Adrenal gland (tissue), 12 donors: ENCODE data around the gene ACSM3. TPM values are rescaled to one million over a fixed set of nuclear protein-coding genes. Genes with fewer than 3 reads are reported as not detected.

ENCODE experiments used
- DNase-seq, 7 donors: peaks; one replicate each; pipeline ENCODE4 v3.0.0-alpha.2; 2019 to 2020
- H3K27ac ChIP-seq, 5 donors: fragments of 200-600 bp; sonication (generic) in 4 of 5; 1 replicate in 3 of 5; 2 replicates in 2 of 5; pipeline versions ENCODE4 v1.5.1 to v1.8.0; 2016 to 2020; ENCODE audit warnings: mild to moderate bottlenecking in 1 of 5
- H3K27me3 ChIP-seq: fragments of 200-600 bp; 2 replicates; pipeline ENCODE4 v1.8.0; 2021
- H3K36me3 ChIP-seq, 2 donors: fragments of 200-600 bp; replicated peaks in 1 of 2; 1 replicate in 1 of 2; 2 replicates in 1 of 2; pipeline versions ENCODE4 v1.5.1 to v1.8.0; 2018 to 2022
- H3K4me1 ChIP-seq, 2 donors: fragments of 200-600 bp; replicated peaks in 1 of 2; 1 replicate in 1 of 2; 2 replicates in 1 of 2; pipeline versions ENCODE4 v1.5.1 to v1.8.0; 2018 to 2021
- H3K4me3 ChIP-seq, 4 donors: fragments of 200-600 bp; sonication (generic) in 3 of 4; one replicate each; pipeline ENCODE4 v1.5.1; 2016 to 2018
- H3K9me3 ChIP-seq, 3 donors: fragments of 200-600 bp; sonication (generic) in 1 of 3; replicated peaks in 1 of 3; 1 replicate in 2 of 3; 2 replicates in 1 of 3; pipeline versions ENCODE4 v1.5.1 to v1.8.0; 2016 to 2021
- CTCF ChIP-seq, 6 experiments: fragments of 450-650 bp in 4 of 6; fragments of 200-600 bp in 2 of 6; sonication (generic) in 1 of 6; IDR thresholded peaks; 1 replicate in 5 of 6; 2 replicates in 1 of 6; pipeline versions ENCODE4 v1.5.1 to v1.8.0; 2016 to 2021; ENCODE audit warnings: antibody characterized with exemption in 6 of 6, mild to moderate bottlenecking in 2 of 6, moderate library complexity in 1 of 6
- POLR2A ChIP-seq, 2 donors: fragments of 450-650 bp; IDR thresholded peaks; one replicate each; pipeline ENCODE4 v1.6.1; 2017; ENCODE audit warnings: antibody characterized with exemption in 2 of 2, mild to moderate bottlenecking in 2 of 2, moderate library complexity in 1 of 2
- WGBS, 4 donors: extraction: QIAGEN DNeasy Blood & Tissue Kit in 2 of 4; methylation state at CpG; one replicate each; pipeline versions ENCODE4 v1.1.5 to v1.1.7; 2013 to 2017; 5-methylcytosine and 5-hydroxymethylcytosine counted together
- intact Hi-C, 2 donors: fragments of 100-400 bp; cut with DNase I; formaldehyde crosslinking; loops; one replicate each; pipeline versions ENCODE4 v1.14.1 to v1.15.0; 2022 to 2023
- polyA plus RNA-seq, 3 donors: library from polyadenylated mRNA; stranded (reverse); fragments of 200-250 nt in 2 of 3; fragments of 350-450 nt in 1 of 3; fragmentation: Illumina TruSeq in 1 of 3; extraction: RNeasy Lipid Tissue Mini Kit (QIAGEN cat#74804) in 1 of 3; gene quantifications; one replicate each; pipeline ENCODE4 v1.2.3, GENCODE V29; 2013 to 2014
- total RNA-seq, 9 donors: library from RNA; depleted of rRNA in 4 of 9; stranded (reverse); fragments of >200 nt in 4 of 9; fragments of 120-200 nt in 1 of 9; fragmentation: NEBNext Ultra II Directional in 1 of 9; extraction: Animal tissue kit (Norgen Biotek cat#: 25700) in 1 of 9; gene quantifications; one replicate each; pipeline versions ENCODE4 v1.1.0 to v1.2.4, GENCODE V29; 2013 to 2023
- donor health status: healthy with polysubstance abuse.
- donor health status: Bipolar disorder and iron deficiency.
- donor health status: DM: yes; HTN: yes; CAD: no.
- donor health status: DM: no; HTN: no; CAD: no.
- donor health status: DM: no; HTN: no; CAD: no.
- donor health status: DM: yes; HTN: yes; CAD: no.

ACSM3 gene
- total and polyA plus RNA-seq, 12 donors, result 4.7 to 99.4 (median 11.6) TPM

GRCh38 chr16:20740007-20740883 is 23.6 kb upstream of the ACSM3 start:
- 40 to 42% (median 40%) methylated on average over 11 of the region's 11 CpGs for WGBS, 4 donors

GRCh38 chr16:20740901-20741521 is 22.8 kb upstream of the ACSM3 start:
- no peaks in the 10 kb centered on the region for H3K9me3 ChIP-seq
- intact Hi-C loops, result no loop called here
- WGBS, 4 donors, result 0 to 1% (median 0%) methylated on average over 16 to 36 of the region's 36 CpGs
- peaks cover 0 to 28% of the 10 kb centered on the region in 2 donors for H3K36me3 ChIP-seq
- H3K4me1 ChIP-seq, result peaks cover 4 to 21% of the 10 kb centered on the region in 2 donors
- peak overlapping the region; percentile 82 to 95 (median 88) for H3K4me3 ChIP-seq
- DNase-seq, result peak; percentile 83 to 96 (median 91)
- H3K27ac ChIP-seq, result peak overlapping the region; percentile 17 to 98 (median 95)
- no peaks in the 10 kb centered on the region for H3K27me3 ChIP-seq
- no peak for TF ChIP-seq CTCF (IDR thresholded peaks at IDR 0.05)
- peak in 1 of 2 donors; percentile 54 for TF ChIP-seq POLR2A (IDR thresholded peaks at IDR 0.05)

More at GRCh38 chr16:20740007-20740883, 23.6 kb upstream of the ACSM3 start:
- DNase-seq, result peak in 1 of 7 donors; percentile 18
- peaks cover 0 to 35% of the 10 kb centered on the region in 2 donors for H3K36me3 ChIP-seq
- intact Hi-C loops, result no loop called here
- peak overlapping the region in 3 of 4 donors; percentile 82 to 95 (median 92) for H3K4me3 ChIP-seq
- TF ChIP-seq POLR2A (IDR thresholded peaks at IDR 0.05), result no peak
- peak in 4 of 6 experiments; percentile 6 to 29 (median 14) for TF ChIP-seq CTCF (IDR thresholded peaks at IDR 0.05)
- H3K4me1 ChIP-seq, result peaks cover 4 to 27% of the 10 kb centered on the region in 2 donors
- H3K9me3 ChIP-seq, result no peaks in the 10 kb centered on the region
- H3K27me3 ChIP-seq, result no peaks in the 10 kb centered on the region
- peak overlapping the region in 3 of 5 donors; percentile 17 to 95 (median 95) for H3K27ac ChIP-seq

- H3K4me1 ChIP-seq, result peaks cover 4 to 19% of the 10 kb centered on the region in 2 donors
- WGBS, 4 donors, result 5 to 23% (median 7%) methylated on average over 7 to 42 of the region's 42 CpGs
- no peaks in the 10 kb centered on the region for H3K9me3 ChIP-seq
- DNase-seq, result peak; percentile 95 to 99 (median 97)
- H3K4me3 ChIP-seq, result peak within 1 kb of the TSS; percentile 82 to 99 (median 90)
- intact Hi-C loops, result no loop called here
- TF ChIP-seq POLR2A (IDR thresholded peaks at IDR 0.05) (peak; percentile 77), CTCF (IDR thresholded peaks at IDR 0.05) (peak in 1 of 6 experiments; percentile 28)
- H3K27ac ChIP-seq, result peak within 1 kb of the TSS; percentile 89 to 98 (median 95)
- H3K36me3 ChIP-seq, result peaks cover 0 to 21% of the 10 kb centered on the region in 2 donors
- H3K27me3 ChIP-seq, result no peaks in the 10 kb centered on the region
These were observed 22.1 kb upstream of the ACSM3 start, which contains the start of gene THUMPD1 for GRCh38 chr16:20741554-20742285. Gene THUMPD1 (minus strand): TSS chr16:20741818. CDS start chr16:20741739, 79 bp downstream.
